ENCODE data around the gene PGD.
"Not testable (repeated sequence)": the region's sequence is repeated elsewhere in the genome, so short reads cannot be mapped to it uniquely, and the experiment has no call there.

PGD gene

GRCh38 chr1:10399444-10399941 is 629 bp downstream of the PGD start:
- DNase-seq (ENCODE audit: low read depth), result peak; percentile 2

- no peak for DNase-seq (ENCODE audit: low read depth)
Observed at GRCh38 chr1:10400013-10400412, 1.1 kb downstream of the PGD start.

GRCh38 chr1:10401281-10401680 is 2.4 kb downstream of the PGD start:
- DNase-seq (ENCODE audit: low read depth), result no peak

GRCh38 chr1:10402729-10403274 is 3.9 kb downstream of the PGD start:
- no peak for DNase-seq (ENCODE audit: low read depth)

GRCh38 chr1:10407201-10407600 is 8.3 kb downstream of the PGD start:
- DNase-seq (ENCODE audit: low read depth), result no peak

GRCh38 chr1:10415211-10415930 is 16.5 kb downstream of the PGD start:
- no peak for DNase-seq (ENCODE audit: low read depth)

- not testable (repeated sequence) for DNase-seq (ENCODE audit: low read depth)
Observed at GRCh38 chr1:10415967-10416366, 17.1 kb downstream of the PGD start.

GRCh38 chr1:10418741-10419140 is 19.9 kb downstream of the PGD start:
- not testable (repeated sequence) for DNase-seq (ENCODE audit: low read depth)

- DNase-seq (ENCODE audit: low read depth), result no peak
Observed at GRCh38 chr1:10419351-10419750, 20.5 kb downstream of the PGD start.

- no peak for DNase-seq (ENCODE audit: low read depth)
Observed at GRCh38 chr1:10421637-10422036, 22.8 kb downstream of the PGD start.

GRCh38 chr1:10424034-10424433 is 25.2 kb downstream of the PGD start:
- no peak for DNase-seq (ENCODE audit: low read depth)

- DNase-seq (ENCODE audit: low read depth), result no peak
Observed at GRCh38 chr1:10424651-10425050, 25.8 kb downstream of the PGD start.

- not testable (repeated sequence) for DNase-seq (ENCODE audit: low read depth)
Observed at GRCh38 chr1:10425826-10426534, 27.1 kb downstream of the PGD start.

GRCh38 chr1:10426535-10426848 is 27.6 kb downstream of the PGD start:
- DNase-seq (ENCODE audit: low read depth), result not testable (repeated sequence)

GRCh38 chr1:10428984-10429383 is 30.1 kb downstream of the PGD start:
- DNase-seq (ENCODE audit: low read depth), result no peak

GRCh38 chr1:10429868-10430215 is 31.0 kb downstream of the PGD start:
- DNase-seq (ENCODE audit: low read depth), result no peak

- DNase-seq (ENCODE audit: low read depth), result peak; percentile 91
Observed at GRCh38 chr1:10430216-10431069, 31.6 kb downstream of the PGD start, which contains the start of gene CENPS. Gene CENPS (plus strand): TSS chr1:10430433. CDS start chr1:10430518, 85 bp downstream.

- no peak for DNase-seq (ENCODE audit: low read depth)
Observed at GRCh38 chr1:10431070-10431730, 32.3 kb downstream of the PGD start.

GRCh38 chr1:10432910-10433700 is 34.2 kb downstream of the PGD start:
- no peak for DNase-seq (ENCODE audit: low read depth)

- no peak for DNase-seq (ENCODE audit: low read depth)
Observed at GRCh38 chr1:10433790-10434189, 34.9 kb downstream of the PGD start.

GRCh38 chr1:10434590-10434989 is 35.7 kb downstream of the PGD start:
- DNase-seq (ENCODE audit: low read depth), result no peak

All from activated T-helper 9 cell treated with anti-CD3 and anti-CD28 coated beads, Interleukin-2, amount 50 U/mL, for 16 hours (primary cell).